ENCODE results near the gene HAT1. TPM values are rescaled to one million over a fixed set of nuclear protein-coding genes. Genes with fewer than 3 reads are reported as not detected.

The HAT1 gene
- total and polyA plus RNA-seq, 9 donors = 22.7 to 46.1 (median 33.3) TPM

DNA sequence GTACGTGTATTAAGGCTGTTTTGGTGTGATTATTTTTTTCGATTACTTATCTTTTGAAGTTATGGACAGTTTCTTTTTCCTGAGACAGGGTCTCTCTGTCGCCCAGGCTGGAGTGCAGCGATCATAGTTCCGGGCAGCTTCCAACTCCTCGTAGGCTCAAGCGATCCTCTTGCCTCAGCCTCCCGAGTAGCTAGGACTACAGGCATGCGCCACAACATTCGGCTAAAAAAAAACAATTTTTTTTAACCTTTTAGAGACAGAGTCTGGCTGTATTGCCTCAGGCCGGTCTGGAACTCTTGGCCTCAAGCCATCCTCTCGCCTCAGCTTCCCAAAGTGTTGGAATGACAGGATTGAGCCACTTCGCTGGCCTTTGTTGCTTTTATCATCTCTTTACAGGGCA is 945 bp downstream of the HAT1 start:
- intact Hi-C loops (cut with DNase I) = loop anchor here in 2 of 4 donors (10.0 kb wide), 1 partner anchor 162 kb away; the partner anchor contains the start of gene DLX1 (in 2 of the 2)
- DNase-seq = peak in 4 of 5 donors; percentile 31 to 41 (median 40)
- 8 to 17% (median 13%) methylated on average over 13 of the region's 13 CpGs for WGBS, 3 donors
- Histone ChIP-seq H3K27me3 (no peaks in the 10 kb centered on the region), H3K27ac (peak overlapping the region in 1 of 2 donors; percentile 91), H3K36me3 (no peaks in the 10 kb centered on the region), H3K9me3 (no peaks in the 10 kb centered on the region), H3K4me3 (peak overlapping the region; percentile 89), H3K4me1 (ENCODE audit: insufficient read depth) (peaks cover 7% of the 10 kb centered on the region)
- TF ChIP-seq, protein P1, sequence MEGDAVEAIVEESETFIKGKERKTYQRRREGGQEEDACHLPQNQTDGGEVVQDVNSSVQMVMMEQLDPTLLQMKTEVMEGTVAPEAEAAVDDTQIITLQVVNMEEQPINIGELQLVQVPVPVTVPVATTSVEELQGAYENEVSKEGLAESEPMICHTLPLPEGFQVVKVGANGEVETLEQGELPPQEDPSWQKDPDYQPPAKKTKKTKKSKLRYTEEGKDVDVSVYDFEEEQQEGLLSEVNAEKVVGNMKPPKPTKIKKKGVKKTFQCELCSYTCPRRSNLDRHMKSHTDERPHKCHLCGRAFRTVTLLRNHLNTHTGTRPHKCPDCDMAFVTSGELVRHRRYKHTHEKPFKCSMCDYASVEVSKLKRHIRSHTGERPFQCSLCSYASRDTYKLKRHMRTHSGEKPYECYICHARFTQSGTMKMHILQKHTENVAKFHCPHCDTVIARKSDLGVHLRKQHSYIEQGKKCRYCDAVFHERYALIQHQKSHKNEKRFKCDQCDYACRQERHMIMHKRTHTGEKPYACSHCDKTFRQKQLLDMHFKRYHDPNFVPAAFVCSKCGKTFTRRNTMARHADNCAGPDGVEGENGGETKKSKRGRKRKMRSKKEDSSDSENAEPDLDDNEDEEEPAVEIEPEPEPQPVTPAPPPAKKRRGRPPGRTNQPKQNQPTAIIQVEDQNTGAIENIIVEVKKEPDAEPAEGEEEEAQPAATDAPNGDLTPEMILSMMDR (IDR thresholded peaks at IDR 0.05) = no peak

DNA sequence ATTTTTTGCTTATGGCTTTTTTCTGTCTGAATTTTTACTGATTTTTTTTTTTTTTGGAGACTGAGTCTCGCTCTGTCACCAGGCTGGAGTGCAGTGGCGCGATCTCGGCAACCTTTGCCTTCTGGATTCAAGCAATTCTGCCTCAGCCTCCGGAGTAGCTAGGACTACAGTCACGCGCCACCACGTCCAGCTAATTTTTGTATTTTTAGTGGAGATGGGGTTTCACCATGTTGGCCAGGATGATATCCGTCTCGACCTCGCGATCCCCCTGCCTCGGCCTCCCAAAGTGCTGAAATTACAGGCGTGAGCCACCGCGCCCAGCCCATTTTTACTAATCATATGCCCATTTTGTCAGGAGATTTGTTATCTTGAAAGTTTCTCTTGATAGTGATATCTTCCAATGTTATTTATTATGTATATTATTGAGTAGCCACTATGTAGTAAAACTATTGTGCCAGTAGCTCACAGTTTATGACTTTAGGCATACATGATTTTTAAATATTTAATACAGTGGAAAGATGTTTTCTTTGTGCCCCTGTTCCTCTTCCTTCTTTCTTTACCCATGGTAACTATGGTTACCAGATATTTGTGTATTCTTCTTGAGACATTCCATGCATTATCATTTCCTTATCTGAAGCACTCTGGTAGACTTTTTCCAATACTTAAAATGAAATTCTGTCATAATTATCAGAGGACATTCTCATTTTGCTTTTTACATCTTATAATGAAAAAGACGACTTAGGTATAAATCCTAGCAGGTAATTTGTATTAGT is 2.1 kb downstream of the HAT1 start:
- Histone ChIP-seq H3K4me1 (ENCODE audit: insufficient read depth) (peaks cover 7% of the 10 kb centered on the region), H3K36me3 (no peaks in the 10 kb centered on the region), H3K9me3 (no peaks in the 10 kb centered on the region), H3K4me3 (no peak overlapping the region), H3K27ac (no peak overlapping the region), H3K27me3 (no peaks in the 10 kb centered on the region)
- peak in 2 of 5 donors; percentile 20 to 23 for DNase-seq
- no peak for TF ChIP-seq EP300 (IDR thresholded peaks at IDR 0.05)
- TF ChIP-seq POLR2A (IDR thresholded peaks at IDR 0.05) = no peak
- TF ChIP-seq, protein P1 (IDR thresholded peaks at IDR 0.05) = no peak
- intact Hi-C loops (cut with DNase I) = loop anchor here in 2 of 4 donors (10.0 kb wide), 1 partner anchor 160 kb away; the partner anchor contains the start of gene DLX1 (in 2 of the 2)
- 92 to 94% (median 94%) methylated on average over 17 of the region's 17 CpGs for WGBS, 3 donors

DNA sequence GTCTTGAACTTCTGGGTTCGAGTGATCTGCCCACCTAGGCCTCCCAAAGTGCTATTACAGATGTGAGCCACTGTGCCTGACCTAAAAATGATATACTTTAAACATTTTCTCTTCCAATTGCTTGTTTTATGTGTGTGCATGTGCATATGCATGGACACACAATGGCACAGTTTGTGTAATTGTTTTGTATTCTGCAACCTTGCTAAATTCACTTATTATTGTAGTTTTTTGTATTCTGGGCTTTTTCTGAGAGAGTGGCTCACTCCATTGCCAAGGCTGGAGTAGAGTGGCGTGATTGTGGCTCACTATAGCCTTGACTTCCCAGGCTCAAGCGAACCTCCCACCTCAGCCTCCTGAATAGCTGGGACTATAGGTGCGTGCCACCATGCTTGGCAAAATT is 8.1 kb downstream of the HAT1 start:
- 97 to 99% (median 97%) methylated on average over 4 of the region's 4 CpGs for WGBS, 3 donors
- no peak for DNase-seq
- Histone ChIP-seq H3K27ac (no peak overlapping the region), H3K27me3 (no peaks in the 10 kb centered on the region), H3K36me3 (no peaks in the 10 kb centered on the region), H3K9me3 (no peaks in the 10 kb centered on the region), H3K4me1 (ENCODE audit: insufficient read depth) (no peaks in the 10 kb centered on the region), H3K4me3 (no peak overlapping the region)
- intact Hi-C loops (cut with DNase I) = loop anchor here in 1 of 4 donors (5.0 kb wide), 1 partner anchor 98 kb away; no protein-coding TSS in a partner anchor
- TF ChIP-seq, protein P1 (IDR thresholded peaks at IDR 0.05) = no peak
- no peak for TF ChIP-seq EP300 (IDR thresholded peaks at IDR 0.05)
- TF ChIP-seq POLR2A (IDR thresholded peaks at IDR 0.05) = no peak

DNA sequence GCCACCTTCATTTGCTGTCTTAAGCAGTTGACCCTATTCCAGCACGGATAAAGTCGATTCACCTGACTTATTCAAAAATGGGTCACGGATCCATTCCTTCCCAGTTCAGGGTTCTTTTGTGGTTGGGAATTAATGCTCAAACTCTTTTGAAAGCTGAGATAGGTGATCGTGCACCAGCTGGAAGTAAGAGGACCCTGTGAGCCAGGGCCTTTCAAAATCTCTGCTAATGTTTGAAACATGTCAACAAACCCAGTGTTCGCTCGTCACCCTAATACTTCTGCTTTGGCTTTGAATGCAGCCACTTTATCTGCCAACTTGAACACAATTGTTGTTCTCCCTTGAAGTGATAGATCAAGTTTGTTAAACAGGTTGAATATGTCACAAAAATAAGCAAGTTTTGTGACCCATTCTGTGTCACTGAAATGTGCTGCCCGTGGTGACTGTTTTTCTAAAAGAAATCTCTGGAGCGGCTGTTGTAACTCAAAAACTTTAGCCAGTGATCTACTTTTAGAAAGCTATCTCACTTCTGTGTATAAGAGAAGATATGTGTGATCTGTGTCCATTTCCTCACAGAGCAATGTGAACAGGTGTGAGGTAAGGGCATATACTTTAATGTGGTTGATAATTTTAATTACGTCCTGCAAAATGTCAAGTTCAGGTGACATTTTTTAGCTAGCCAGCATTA is 16.9 kb downstream of the HAT1 start:
- intact Hi-C loops (cut with DNase I) = no loop called here
- Histone ChIP-seq H3K27ac (no peak overlapping the region), H3K9me3 (no peaks in the 10 kb centered on the region), H3K4me1 (ENCODE audit: insufficient read depth) (no peaks in the 10 kb centered on the region), H3K36me3 (no peaks in the 10 kb centered on the region), H3K4me3 (no peak overlapping the region), H3K27me3 (no peaks in the 10 kb centered on the region)
- WGBS, 3 donors = 90 to 92% (median 91%) methylated on average over 9 of the region's 9 CpGs
- no peak for DNase-seq
- no peak for TF ChIP-seq POLR2A (IDR thresholded peaks at IDR 0.05)
- TF ChIP-seq, protein P1 (IDR thresholded peaks at IDR 0.05) = no peak
- TF ChIP-seq EP300 (IDR thresholded peaks at IDR 0.05) = no peak

All from ovary (tissue), 9 donors.